ENCODE measurements around the gene ENG.

ENG gene

GRCh38 chr9:127814619-127815511 lies 39.6 kb downstream of the ENG start:
- no peak for DNase-seq (ENCODE audit: low read depth in 2 of 2)

- no peak for DNase-seq (ENCODE audit: low read depth in 2 of 2)
These were observed 40.7 kb downstream of the ENG start for GRCh38 chr9:127813686-127814226.

GRCh38 chr9:127812936-127813675 lies 41.4 kb downstream of the ENG start:
- DNase-seq (ENCODE audit: low read depth in 2 of 2), result no peak

- no peak for DNase-seq (ENCODE audit: low read depth in 2 of 2)
These were observed 42.4 kb downstream of the ENG start for GRCh38 chr9:127812011-127812410.

GRCh38 chr9:127810378-127811187 lies 43.9 kb downstream of the ENG start:
- DNase-seq (ENCODE audit: low read depth in 2 of 2), result no peak

GRCh38 chr9:127809540-127810377 lies 44.7 kb downstream of the ENG start:
- no peak for DNase-seq (ENCODE audit: low read depth in 2 of 2)

GRCh38 chr9:127809002-127809539 lies 45.4 kb downstream of the ENG start:
- no peak for DNase-seq (ENCODE audit: low read depth in 2 of 2)

- DNase-seq (ENCODE audit: low read depth in 2 of 2), result no peak
These were observed 46.0 kb downstream of the ENG start for GRCh38 chr9:127808347-127809001.

- no peak for DNase-seq (ENCODE audit: low read depth in 2 of 2)
These were observed 47.6 kb downstream of the ENG start for GRCh38 chr9:127806871-127807270.

- DNase-seq (ENCODE audit: low read depth in 2 of 2), result no peak
These were observed 48.8 kb downstream of the ENG start for GRCh38 chr9:127805620-127806019.

- no peak for DNase-seq (ENCODE audit: low read depth in 2 of 2)
These were observed 50.7 kb downstream of the ENG start for GRCh38 chr9:127803507-127804352.

- peak; percentile 58 to 77 for DNase-seq (ENCODE audit: low read depth in 2 of 2)
These were observed 51.6 kb downstream of the ENG start, which contains the start of gene FPGS for GRCh38 chr9:127802576-127803443. Gene FPGS, plus strand, starts transcription at chr9:127802882. Its CDS starts 43 bp downstream, at chr9:127802925.

- no peak for DNase-seq (ENCODE audit: low read depth in 2 of 2)
These were observed 52.4 kb downstream of the ENG start for GRCh38 chr9:127801955-127802575.

- DNase-seq (ENCODE audit: low read depth in 2 of 2), result no peak
These were observed 57.5 kb downstream of the ENG start for GRCh38 chr9:127796852-127797370.

GRCh38 chr9:127796225-127796813 lies 58.1 kb downstream of the ENG start:
- no peak for DNase-seq (ENCODE audit: low read depth in 2 of 2)

GRCh38 chr9:127794001-127794791 lies 60.3 kb downstream of the ENG start:
- DNase-seq (ENCODE audit: low read depth in 2 of 2), result no peak

All from stimulated activated CD8-positive, alpha-beta memory T cell treated with anti-CD3 and anti-CD28 coated beads, Interleukin-7, amount 100 ng/mL, for 4 hours (primary cell).